WTC11 (cell line): ENCODE measurements around the gene CGB3. TPM values are rescaled to one million over a fixed set of nuclear protein-coding genes. Genes with fewer than 3 reads are reported as not detected.
A peak's percentile ranks its signal among the peaks of the same experiment; 100 is the strongest.
"Not testable (repeated sequence)": the region's sequence is repeated elsewhere in the genome, so short reads cannot be mapped to it uniquely, and the experiment has no call there.

Source experiments
- ATAC-seq: fragments of 200-7000 bp; cut with Tn5 transposase; 2 replicates; pipeline ENCODE4 v1.10.0; 2021; ENCODE audit warnings: mild to moderate bottlenecking, moderate library complexity
- Bru-seq: library from RNA; stranded (reverse); fragments of 400-500 nt; gene quantifications from one replicate; lab custom pipeline; 2021; lab: Mats Ljungman, UMichigan
- CTCF ChIA-PET: fragments of 300-600 bp; sonication (Branson Sonifier 250); formaldehyde crosslinking; loops from one replicate; lab custom pipeline; 2021; ENCODE audit warnings: antibody characterized with exemption; lab: Charles Lee
- POLR2A ChIA-PET: fragments of 350-600 bp; sonication (Branson Sonifier 250); formaldehyde crosslinking; loops from one replicate; lab custom pipeline; 2021; ENCODE audit warnings: antibody characterized with exemption; lab: Charles Lee
- DNase-seq: peaks from one replicate; pipeline ENCODE4 v3.0.0; 2021; ENCODE audit warnings: low spot score
- H3K27ac Mint-ChIP-seq: 2 replicates; pipeline ENCODE4 v1.8.0; 2021; ENCODE audit warnings: mixed read lengths
- H3K27me3 Mint-ChIP-seq: 2 replicates; pipeline ENCODE4 v1.8.0; 2021; ENCODE audit warnings: low read depth, mild to moderate bottlenecking, moderate library complexity, mixed read lengths
- H3K36me3 Mint-ChIP-seq: 2 replicates; pipeline ENCODE4 v1.8.0; 2021; ENCODE audit warnings: mixed read lengths
- H3K4me1 Mint-ChIP-seq: 2 replicates; pipeline ENCODE4 v1.8.0; 2022; ENCODE audit warnings: mixed read lengths
- H3K4me3 Mint-ChIP-seq: 2 replicates; pipeline ENCODE4 v1.8.0; 2021; ENCODE audit warnings: mild to moderate bottlenecking, moderate library complexity, mixed read lengths
- H3K9me3 Mint-ChIP-seq: 2 replicates; pipeline ENCODE4 v1.8.0; 2021; ENCODE audit warnings: mixed read lengths
- AFF4 ChIP-seq: sonication (generic); formaldehyde crosslinking; IDR thresholded peaks from 2 replicates; pipeline ENCODE4 v1.8.1; 2023; ENCODE audit warnings: mild to moderate bottlenecking, missing genetic modification reagents, borderline replicate concordance
- ATF1 ChIP-seq: sonication (generic); formaldehyde crosslinking; IDR thresholded peaks from 2 replicates; pipeline ENCODE4 v1.8.1; 2023; ENCODE audit warnings: mild to moderate bottlenecking, moderate library complexity, missing genetic modification reagents
- CREB1 ChIP-seq: sonication (generic); formaldehyde crosslinking; IDR thresholded peaks from 2 replicates; pipeline ENCODE4 v1.8.0; 2023; ENCODE audit warnings: mild to moderate bottlenecking, missing genetic modification reagents
- CREM ChIP-seq: sonication (generic); formaldehyde crosslinking; IDR thresholded peaks from 2 replicates; pipeline ENCODE4 v1.8.1; 2022; ENCODE audit warnings: mild to moderate bottlenecking, missing genetic modification reagents, moderate library complexity
- CTCF ChIP-seq: fragments of 200-600 bp; IDR thresholded peaks from 2 replicates; pipeline ENCODE4 v1.8.0; 2022; ENCODE audit warnings: antibody characterized with exemption
- ERG ChIP-seq: fragments of 250-450 bp; sonication (Bioruptor Pico); IDR thresholded peaks from 2 replicates; pipeline ENCODE4 v1.8.0; 2021; ENCODE audit warnings: mild to moderate bottlenecking
- GRHL2 ChIP-seq: fragments of 250-450 bp; sonication (Bioruptor Pico); IDR thresholded peaks from 2 replicates; pipeline ENCODE4 v1.8.0; 2022; ENCODE audit warnings: mild to moderate bottlenecking, moderate library complexity; ENCODE audit not compliant: insufficient replicate concordance, severe bottlenecking
- GTF2I ChIP-seq: fragments of 250-450 bp; sonication (Bioruptor Pico); conservative IDR thresholded peaks from 2 replicates; pipeline ENCODE4 v1.4.0; 2021; ENCODE audit warnings: mild to moderate bottlenecking
- JAZF1 ChIP-seq: fragments of 250-450 bp; sonication (Bioruptor Pico); IDR thresholded peaks from 2 replicates; pipeline ENCODE4 v1.9.0; 2021; ENCODE audit warnings: moderate library complexity, mild to moderate bottlenecking, inconsistent platforms
- MYBL2 ChIP-seq: sonication (generic); formaldehyde crosslinking; IDR thresholded peaks from 2 replicates; pipeline ENCODE4 v1.8.1; 2023; ENCODE audit warnings: mild to moderate bottlenecking, moderate library complexity, missing genetic modification reagents
- NFE2L1 ChIP-seq: sonication (generic); formaldehyde crosslinking; IDR thresholded peaks from 2 replicates; pipeline ENCODE4 v1.8.1; 2023; ENCODE audit warnings: missing genetic modification reagents
- OVOL2 ChIP-seq: fragments of 250-450 bp; sonication (Bioruptor Pico); IDR thresholded peaks from 2 replicates; pipeline ENCODE4 v1.9.0; 2021; ENCODE audit warnings: mild to moderate bottlenecking, borderline replicate concordance
- RORB ChIP-seq: fragments of 250-450 bp; sonication (Bioruptor Pico); IDR thresholded peaks from 2 replicates; pipeline ENCODE4 v1.9.0; 2021; ENCODE audit warnings: mild to moderate bottlenecking
- SMAD3 ChIP-seq: sonication (generic); formaldehyde crosslinking; IDR thresholded peaks from 2 replicates; pipeline ENCODE4 v1.8.0; 2022; ENCODE audit warnings: missing genetic modification reagents, mild to moderate bottlenecking, borderline replicate concordance
- SP1 ChIP-seq: sonication (generic); formaldehyde crosslinking; conservative IDR thresholded peaks from 2 replicates; pipeline ENCODE4 v1.8.1; 2022; ENCODE audit warnings: missing genetic modification reagents
- TEAD1 ChIP-seq: sonication (generic); formaldehyde crosslinking; IDR thresholded peaks from 2 replicates; pipeline ENCODE4 v1.8.0; 2022; ENCODE audit warnings: mild to moderate bottlenecking, missing genetic modification reagents
- ZNF138 ChIP-seq: sonication (generic); formaldehyde crosslinking; conservative IDR thresholded peaks from 2 replicates; pipeline ENCODE4 v1.8.1; 2022; ENCODE audit warnings: mild to moderate bottlenecking, moderate library complexity, missing genetic modification reagents
- ZNF317 ChIP-seq: sonication (generic); formaldehyde crosslinking; IDR thresholded peaks from 2 replicates; pipeline ENCODE4 v1.8.1; 2023; ENCODE audit warnings: low read depth, mild to moderate bottlenecking, moderate library complexity, missing genetic modification reagents, borderline replicate concordance
- long read RNA-seq, 3 experiments: library from RNA in 1 of 3; library from capped mRNA in 1 of 3; library from polyadenylated mRNA in 1 of 3; unstranded in 2 of 3; stranded (forward) in 1 of 3; transcript quantifications; one replicate each; pipeline ENCODE4 v2.0.0, GENCODE V29; 2021
- total RNA-seq: library from RNA; stranded (reverse); gene quantifications from 3 replicates; pipeline ENCODE4 v1.2.3, GENCODE V29; 2021
- TF ChIP-seq, protein P1 (sequence below): sonication (generic); formaldehyde crosslinking; IDR thresholded peaks from 2 replicates; pipeline ENCODE4 v1.8.1; 2022; ENCODE audit warnings: low read depth, missing genetic modification reagents, borderline replicate concordance
- TF ChIP-seq, protein P2 (sequence below): sonication (generic); formaldehyde crosslinking; IDR thresholded peaks from 2 replicates; pipeline ENCODE4 v1.8.1; 2023; ENCODE audit warnings: mild to moderate bottlenecking, missing genetic modification reagents
- TF ChIP-seq, protein P3 (sequence below): sonication (generic); formaldehyde crosslinking; IDR thresholded peaks from 2 replicates; pipeline ENCODE4 v1.8.1; 2023; ENCODE audit warnings: mild to moderate bottlenecking, moderate library complexity, missing genetic modification reagents

CGB3 gene
- total RNA-seq (not detected in 3 replicates), Bru-seq, nascent RNA (not detected)
- long read RNA-seq, experiment 1: 0 reads
- long read RNA-seq, experiment 2: 0 reads
- long read RNA-seq, experiment 3: 0 reads

DNA sequence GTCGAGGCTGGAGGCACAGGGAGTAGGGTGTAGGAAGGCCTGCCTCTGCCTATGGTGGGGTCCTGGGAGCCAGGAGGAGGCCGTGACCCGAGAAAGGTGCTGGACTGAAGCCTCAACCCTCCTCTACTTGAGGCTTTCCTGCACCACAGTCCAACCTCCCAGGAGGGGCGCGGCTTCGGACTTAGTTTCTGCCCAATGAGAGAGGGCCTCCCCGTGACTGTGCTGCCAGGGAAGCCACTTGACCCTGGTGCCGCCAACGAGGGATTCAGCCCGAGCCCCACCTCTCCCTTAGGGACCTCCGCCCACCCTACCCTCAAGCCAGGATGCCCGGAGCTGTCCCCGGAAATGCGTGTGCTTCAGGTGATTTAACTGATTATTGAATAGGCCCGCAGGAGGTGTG, at the start of gene CGB3:
TSS of gene CGB3 (minus strand) at position 101 of the 400 bp plus-strand sequence. CDS start 362 bp downstream, outside the sequence.
- DNase-seq, H3K4me3 Mint-ChIP-seq, H3K9me3 Mint-ChIP-seq, ATAC-seq, H3K27ac Mint-ChIP-seq, POLR2A ChIA-PET, CTCF ChIA-PET, H3K36me3 Mint-ChIP-seq: not testable (repeated sequence)
- peaks cover 14% of the 10 kb centered on the region for H3K4me1 Mint-ChIP-seq
- H3K27me3 Mint-ChIP-seq: peaks cover 44% of the 10 kb centered on the region

- peak; percentile 91 for ATAC-seq
- ChIA-PET POLR2A (no interaction called here), CTCF (interaction anchor here (1.3 to 3.3 kb wide), 2 partner anchors 16 to 26 kb away, joined by 3 to 10 read pairs; no protein-coding TSS in a partner anchor)
- peak overlapping the region; percentile 71 for H3K4me3 Mint-ChIP-seq
- H3K4me1 Mint-ChIP-seq: peaks cover 12% of the 10 kb centered on the region
- peaks cover 89% of the 10 kb centered on the region for H3K27me3 Mint-ChIP-seq
- peak; percentile 94 for DNase-seq
- H3K36me3 Mint-ChIP-seq: no peaks in the 10 kb centered on the region; the same call in 1 of the 2 replicates
- H3K27ac Mint-ChIP-seq: no peak overlapping the region
- H3K9me3 Mint-ChIP-seq: peaks cover 8% of the 10 kb centered on the region
- TF ChIP-seq AFF4 (CRISPR knock-in tag): no peak
- peak; percentile 65; the same call in 1 of the 2 replicates for TF ChIP-seq CREM
- TF ChIP-seq GRHL2 (CRISPR knock-in tag): no peak
- TF ChIP-seq GTF2I: no peak
- TF ChIP-seq, protein P1, sequence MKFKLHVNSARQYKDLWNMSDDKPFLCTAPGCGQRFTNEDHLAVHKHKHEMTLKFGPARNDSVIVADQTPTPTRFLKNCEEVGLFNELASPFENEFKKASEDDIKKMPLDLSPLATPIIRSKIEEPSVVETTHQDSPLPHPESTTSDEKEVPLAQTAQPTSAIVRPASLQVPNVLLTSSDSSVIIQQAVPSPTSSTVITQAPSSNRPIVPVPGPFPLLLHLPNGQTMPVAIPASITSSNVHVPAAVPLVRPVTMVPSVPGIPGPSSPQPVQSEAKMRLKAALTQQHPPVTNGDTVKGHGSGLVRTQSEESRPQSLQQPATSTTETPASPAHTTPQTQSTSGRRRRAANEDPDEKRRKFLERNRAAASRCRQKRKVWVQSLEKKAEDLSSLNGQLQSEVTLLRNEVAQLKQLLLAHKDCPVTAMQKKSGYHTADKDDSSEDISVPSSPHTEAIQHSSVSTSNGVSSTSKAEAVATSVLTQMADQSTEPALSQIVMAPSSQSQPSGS: peak; percentile 71; the same call in 1 of the 2 replicates
- TF ChIP-seq NFE2L1 (CRISPR knock-in tag): peak; percentile 93
- TF ChIP-seq, protein P2, sequence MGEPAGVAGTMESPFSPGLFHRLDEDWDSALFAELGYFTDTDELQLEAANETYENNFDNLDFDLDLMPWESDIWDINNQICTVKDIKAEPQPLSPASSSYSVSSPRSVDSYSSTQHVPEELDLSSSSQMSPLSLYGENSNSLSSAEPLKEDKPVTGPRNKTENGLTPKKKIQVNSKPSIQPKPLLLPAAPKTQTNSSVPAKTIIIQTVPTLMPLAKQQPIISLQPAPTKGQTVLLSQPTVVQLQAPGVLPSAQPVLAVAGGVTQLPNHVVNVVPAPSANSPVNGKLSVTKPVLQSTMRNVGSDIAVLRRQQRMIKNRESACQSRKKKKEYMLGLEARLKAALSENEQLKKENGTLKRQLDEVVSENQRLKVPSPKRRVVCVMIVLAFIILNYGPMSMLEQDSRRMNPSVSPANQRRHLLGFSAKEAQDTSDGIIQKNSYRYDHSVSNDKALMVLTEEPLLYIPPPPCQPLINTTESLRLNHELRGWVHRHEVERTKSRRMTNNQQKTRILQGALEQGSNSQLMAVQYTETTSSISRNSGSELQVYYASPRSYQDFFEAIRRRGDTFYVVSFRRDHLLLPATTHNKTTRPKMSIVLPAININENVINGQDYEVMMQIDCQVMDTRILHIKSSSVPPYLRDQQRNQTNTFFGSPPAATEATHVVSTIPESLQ (CRISPR knock-in tag): no peak
- TF ChIP-seq CREB1: 0 out of 2 replicates have a peak, but pooled peaks have one; percentile 33
- no peak for TF ChIP-seq RORB (CRISPR knock-in tag)
- TF ChIP-seq JAZF1: no peak
- 0 out of 2 replicates have a peak, but pooled peaks have one; percentile 9 for TF ChIP-seq ZNF317
- no peak; the same call in 1 of the 2 replicates for TF ChIP-seq ATF1 (CRISPR knock-in tag)
- TF ChIP-seq MYBL2: peak; percentile 91
- TF ChIP-seq OVOL2: no peak
- no peak for TF ChIP-seq ZNF138 (CRISPR knock-in tag)
- peak; percentile 60; the same call in 1 of the 2 replicates for TF ChIP-seq SMAD3 (CRISPR knock-in tag)
- peak; percentile 80 for TF ChIP-seq SP1 (CRISPR knock-in tag)
- TF ChIP-seq CTCF: no peak
- TF ChIP-seq TEAD1: peak; percentile 97
- no peak for TF ChIP-seq ERG (CRISPR knock-in tag)
- TF ChIP-seq, protein P3, sequence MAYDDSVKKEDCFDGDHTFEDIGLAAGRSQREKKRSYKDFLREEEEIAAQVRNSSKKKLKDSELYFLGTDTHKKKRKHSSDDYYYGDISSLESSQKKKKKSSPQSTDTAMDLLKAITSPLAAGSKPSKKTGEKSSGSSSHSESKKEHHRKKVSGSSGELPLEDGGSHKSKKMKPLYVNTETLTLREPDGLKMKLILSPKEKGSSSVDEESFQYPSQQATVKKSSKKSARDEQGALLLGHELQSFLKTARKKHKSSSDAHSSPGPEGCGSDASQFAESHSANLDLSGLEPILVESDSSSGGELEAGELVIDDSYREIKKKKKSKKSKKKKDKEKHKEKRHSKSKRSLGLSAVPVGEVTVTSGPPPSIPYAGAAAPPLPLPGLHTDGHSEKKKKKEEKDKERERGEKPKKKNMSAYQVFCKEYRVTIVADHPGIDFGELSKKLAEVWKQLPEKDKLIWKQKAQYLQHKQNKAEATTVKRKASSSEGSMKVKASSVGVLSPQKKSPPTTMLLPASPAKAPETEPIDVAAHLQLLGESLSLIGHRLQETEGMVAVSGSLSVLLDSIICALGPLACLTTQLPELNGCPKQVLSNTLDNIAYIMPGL (CRISPR knock-in tag): peak; percentile 69; the same call in 1 of the 2 replicates
Measured at GRCh38 chr19:49071860-49072547, 47.9 kb upstream of the CGB3 start.
